Peyer's patch (tissue), 4 donors: Measurements from ENCODE around the gene SLAMF8. TPM values are rescaled to one million over a fixed set of nuclear protein-coding genes. Genes with fewer than 3 reads are reported as not detected.

Experiments
- DNase-seq, 3 donors: peaks; one replicate each; pipeline ENCODE4 v3.0.0-alpha.2; 2017 to 2019
- H3K27ac ChIP-seq, 4 donors: fragments of 200-600 bp; sonication (generic); one replicate each; pipeline ENCODE4 v1.5.1; 2016 to 2019
- H3K27me3 ChIP-seq, 2 donors: fragments of 200-600 bp; sonication (generic); one replicate each; pipeline ENCODE4 v1.5.1; 2019
- H3K36me3 ChIP-seq, 3 donors: fragments of 200-600 bp; sonication (generic); one replicate each; pipeline ENCODE4 v1.5.1; 2016 to 2019
- H3K4me1 ChIP-seq, 4 donors: fragments of 200-600 bp; sonication (generic); one replicate each; pipeline ENCODE4 v1.5.1; 2016 to 2019
- H3K4me3 ChIP-seq, 4 donors: fragments of 200-600 bp; sonication (generic); 1 replicate in 3 of 4; 2 replicates in 1 of 4; pipeline ENCODE4 v1.5.1; 2016 to 2019; ENCODE audit warnings: mild to moderate bottlenecking in 1 of 4
- H3K9me3 ChIP-seq, 4 donors: fragments of 200-600 bp; sonication (generic); one replicate each; pipeline ENCODE4 v1.5.1; 2016 to 2019; ENCODE audit warnings: mild to moderate bottlenecking in 1 of 4
- CTCF ChIP-seq, 6 experiments: fragments of 450-650 bp in 4 of 6; fragments of 200-600 bp in 2 of 6; sonication (generic) in 1 of 6; IDR thresholded peaks; one replicate each; pipeline ENCODE4 v1.5.1; 2017 to 2019; ENCODE audit warnings: antibody characterized with exemption in 6 of 6, mild to moderate bottlenecking in 3 of 6, moderate library complexity in 1 of 6
- POLR2A ChIP-seq, 2 donors: fragments of 450-650 bp; IDR thresholded peaks; one replicate each; pipeline ENCODE4 v1.5.1; 2017; ENCODE audit warnings: antibody characterized with exemption in 2 of 2, mild to moderate bottlenecking in 2 of 2, moderate library complexity in 2 of 2
- total RNA-seq, 4 donors: library from RNA; depleted of rRNA; stranded (reverse); fragments of >200 nt; gene quantifications; one replicate each; pipeline ENCODE4 v1.1.0, GENCODE V29; 2016

Gene SLAMF8
- total RNA-seq, 4 donors from 2014 or later, result 1.1 to 18.2 (median 2.7) TPM; not detected in 1

GRCh38 chr1:159783724-159784123, 42.9 kb upstream of the SLAMF8 start:
- DNase-seq, result no peak
- Histone ChIP-seq H3K4me3 (no peak overlapping the region), H3K27me3 (no peaks in the 10 kb centered on the region), H3K9me3 (no peaks in the 10 kb centered on the region), H3K36me3 (no peaks in the 10 kb centered on the region), H3K4me1 (peaks cover 0 to 3% (median 0%) of the 10 kb centered on the region in 4 donors), H3K27ac (no peak overlapping the region)
- TF ChIP-seq POLR2A (IDR thresholded peaks at IDR 0.05), result no peak
- no peak for TF ChIP-seq CTCF (IDR thresholded peaks at IDR 0.05)

GRCh38 chr1:159786465-159786864, 40.2 kb upstream of the SLAMF8 start:
- no peak for DNase-seq
- Histone ChIP-seq H3K4me1 (no peaks in the 10 kb centered on the region), H3K27ac (no peak overlapping the region), H3K9me3 (no peaks in the 10 kb centered on the region), H3K36me3 (no peaks in the 10 kb centered on the region), H3K4me3 (no peak overlapping the region), H3K27me3 (no peaks in the 10 kb centered on the region)
- TF ChIP-seq POLR2A (IDR thresholded peaks at IDR 0.05) (no peak), CTCF (IDR thresholded peaks at IDR 0.05) (no peak)

GRCh38 chr1:159786966-159787365, 39.7 kb upstream of the SLAMF8 start:
- no peak for DNase-seq
- no peak for TF ChIP-seq CTCF (IDR thresholded peaks at IDR 0.05)

GRCh38 chr1:159790237-159790917, 36.3 kb upstream of the SLAMF8 start:
- no peaks in the 10 kb centered on the region for H3K27me3 ChIP-seq
- no peak overlapping the region for H3K27ac ChIP-seq
- no peak overlapping the region for H3K4me3 ChIP-seq
- DNase-seq, result no peak
- H3K4me1 ChIP-seq, result no peaks in the 10 kb centered on the region
- TF ChIP-seq CTCF (IDR thresholded peaks at IDR 0.05) (peak in 5 of 6 experiments; percentile 15 to 57 (median 53)), POLR2A (IDR thresholded peaks at IDR 0.05) (no peak)
- H3K36me3 ChIP-seq, result no peaks in the 10 kb centered on the region
- H3K9me3 ChIP-seq, result no peaks in the 10 kb centered on the region

More at GRCh38 chr1:159786966-159787365, 39.7 kb upstream of the SLAMF8 start:
- Histone ChIP-seq H3K36me3 (no peaks in the 10 kb centered on the region), H3K4me3 (no peak overlapping the region), H3K9me3 (no peaks in the 10 kb centered on the region), H3K27me3 (no peaks in the 10 kb centered on the region), H3K27ac (no peak overlapping the region), H3K4me1 (no peaks in the 10 kb centered on the region)

GRCh38 chr1:159791031-159791430, 35.6 kb upstream of the SLAMF8 start:
- H3K4me3 ChIP-seq, result no peak overlapping the region
- H3K27ac ChIP-seq, result no peak overlapping the region
- no peaks in the 10 kb centered on the region for H3K9me3 ChIP-seq
- no peaks in the 10 kb centered on the region for H3K27me3 ChIP-seq
- DNase-seq, result no peak
- H3K36me3 ChIP-seq, result no peaks in the 10 kb centered on the region
- no peaks in the 10 kb centered on the region for H3K4me1 ChIP-seq
- no peak for TF ChIP-seq CTCF (IDR thresholded peaks at IDR 0.05)
- no peak for TF ChIP-seq POLR2A (IDR thresholded peaks at IDR 0.05)
